H1 (cell line): ENCODE measurements around the gene LNX2. TPM values are rescaled to one million over a fixed set of nuclear protein-coding genes. Genes with fewer than 3 reads are reported as not detected.

Source experiments
- CTCF ChIA-PET: fragments of 300-600 bp; sonication (Branson Sonifier 250); formaldehyde crosslinking; loops from one replicate; lab custom pipeline; 2021; ENCODE audit not compliant: partially characterized antibody; lab: Charles Lee
- POLR2A ChIA-PET: fragments of 300-600 bp; sonication (Branson Sonifier 250); formaldehyde crosslinking; loops from one replicate; lab custom pipeline; 2021; ENCODE audit warnings: inconsistent platforms; ENCODE audit not compliant: partially characterized antibody; lab: Charles Lee
- DNase-seq, 2 experiments: peaks; one replicate each; pipeline versions ENCODE4 v3.0.0 to v3.0.0-alpha.2; 2010 to 2022; ENCODE audit warnings: low spot score in 2 of 2, low read depth in 1 of 2, mixed read lengths in 1 of 2
- FAIRE-seq: peaks from 2 replicates; lab custom pipeline; 2011; peaks lifted over from hg19 to GRCh38; lab: Jason Lieb, UNC
- H2AFZ ChIP-seq: 2 replicates; pipeline ENCODE4 v1.8.1; 2012; ENCODE audit warnings: low read length, inconsistent platforms
- H2AK5ac ChIP-seq: 2 replicates; pipeline ENCODE4 v1.6.1; 2013; ENCODE audit warnings: low read depth, low read length
- H2BK120ac ChIP-seq: replicated peaks from 2 replicates; pipeline ENCODE3; 2013; ENCODE audit warnings: low read depth, low read length, inconsistent platforms
- H2BK12ac ChIP-seq: 2 replicates; pipeline ENCODE4 v1.6.1; 2013; ENCODE audit warnings: low read depth, low read length
- H2BK15ac ChIP-seq: 2 replicates; pipeline ENCODE4 v1.6.1; 2013; ENCODE audit warnings: low read length
- H2BK20ac ChIP-seq: 2 replicates; pipeline ENCODE4 v1.6.1; 2013; ENCODE audit warnings: low read length
- H2BK5ac ChIP-seq: 2 replicates; pipeline ENCODE4 v1.6.1; 2013; ENCODE audit warnings: low read depth, low read length
- H3K14ac ChIP-seq: 2 replicates; pipeline ENCODE4 v1.6.1; 2013; ENCODE audit warnings: inconsistent platforms; ENCODE audit not compliant: insufficient read length
- H3K18ac ChIP-seq: 2 replicates; pipeline ENCODE4 v1.6.1; 2013; ENCODE audit warnings: low read length; ENCODE audit errors: extremely low read depth
- H3K23ac ChIP-seq: 2 replicates; pipeline ENCODE4 v1.6.1; 2013; ENCODE audit warnings: inconsistent platforms; ENCODE audit not compliant: insufficient read length
- H3K23me2 ChIP-seq: 2 replicates; pipeline ENCODE4 v1.6.1; 2013; ENCODE audit warnings: low read depth, low read length
- H3K27ac ChIP-seq: 2 replicates; pipeline ENCODE4 v1.6.1; 2011; ENCODE audit warnings: low read depth, low read length, inconsistent platforms
- H3K27me3 ChIP-seq, 4 experiments: replicated peaks in 1 of 4; 1 replicate in 1 of 4; 2 replicates in 3 of 4; pipeline versions ENCODE4 v1.6.1 to v1.8.1; 2011 to 2013; ENCODE audit warnings: low read length in 3 of 4, mild to moderate bottlenecking in 3 of 4, inconsistent platforms in 2 of 4, mixed read lengths in 2 of 4, moderate library complexity in 1 of 4; ENCODE audit not compliant: control insufficient read depth in 3 of 4, insufficient read depth in 3 of 4; ENCODE audit errors: extremely low read depth in 1 of 4
- H3K36me3 ChIP-seq, 4 experiments: 2 replicates each; pipeline versions ENCODE4 v1.6.1 to v1.8.1; 2011 to 2013; ENCODE audit warnings: mild to moderate bottlenecking in 4 of 4, low read length in 3 of 4, moderate library complexity in 2 of 4, control low read depth in 1 of 4, inconsistent platforms in 1 of 4; ENCODE audit not compliant: insufficient read depth in 4 of 4, control insufficient read depth in 2 of 4
- H3K4ac ChIP-seq: replicated peaks from 2 replicates; pipeline ENCODE3; 2013; ENCODE audit warnings: low read length, low read depth, mixed read lengths, inconsistent platforms; ENCODE audit not compliant: insufficient read length
- H3K4me1 ChIP-seq, 4 experiments: replicated peaks in 1 of 4; 1 replicate in 1 of 4; 2 replicates in 3 of 4; pipeline versions ENCODE4 v1.6.1 to v1.8.1; 2011 to 2013; ENCODE audit warnings: low read length in 3 of 4, inconsistent platforms in 2 of 4, mixed read lengths in 1 of 4; ENCODE audit not compliant: insufficient read depth in 4 of 4, control insufficient read depth in 3 of 4
- H3K4me2 ChIP-seq, 2 experiments: 2 replicates each; pipeline versions ENCODE4 v1.6.1 to v1.8.1; 2011 to 2013; ENCODE audit warnings: low read depth in 2 of 2, low read length in 2 of 2, control low read depth in 1 of 2, inconsistent platforms in 1 of 2, mild to moderate bottlenecking in 1 of 2; ENCODE audit not compliant: insufficient read depth in 1 of 2
- H3K4me3 ChIP-seq, 4 experiments: fragments of 200-600, 300-600 bp in 1 of 4; sonication (generic), shearing (Covaris generic), sonication (Bioruptor Twin) in 1 of 4; 2 replicates each; pipeline versions ENCODE4 v1.5.1 to v1.8.1; 2011 to 2016; ENCODE audit warnings: low read length in 4 of 4, low read depth in 3 of 4, control low read depth in 2 of 4, inconsistent platforms in 2 of 4, mild to moderate bottlenecking in 2 of 4, mixed read lengths in 1 of 4, moderate library complexity in 1 of 4; ENCODE audit not compliant: insufficient read depth in 2 of 4; ENCODE audit errors: extremely low read depth in 1 of 4
- H3K56ac ChIP-seq: replicated peaks from 2 replicates; pipeline ENCODE3; 2013; ENCODE audit warnings: low read depth, mild to moderate bottlenecking, mixed read lengths, low read length, inconsistent platforms; ENCODE audit not compliant: insufficient read length
- H3K79me1 ChIP-seq: 2 replicates; pipeline ENCODE4 v1.6.1; 2013; ENCODE audit warnings: low read depth, low read length, control low read depth
- H3K79me2 ChIP-seq, 2 experiments: 2 replicates each; pipeline versions ENCODE4 v1.6.1 to v1.8.1; 2012 to 2013; ENCODE audit warnings: low read length in 2 of 2, mild to moderate bottlenecking in 2 of 2, inconsistent platforms in 1 of 2; ENCODE audit not compliant: insufficient read depth in 2 of 2, control insufficient read depth in 1 of 2
- H3K9ac ChIP-seq, 4 experiments: replicated peaks in 1 of 4; 1 replicate in 1 of 4; 2 replicates in 3 of 4; pipeline versions ENCODE4 v1.6.1 to v1.8.1; 2011 to 2013; ENCODE audit warnings: low read depth in 3 of 4, low read length in 3 of 4, control low read depth in 2 of 4, mild to moderate bottlenecking in 2 of 4, moderate library complexity in 2 of 4, inconsistent platforms in 1 of 4; ENCODE audit errors: extremely low read depth in 1 of 4
- H3K9me3 ChIP-seq, 2 experiments: 2 replicates each; pipeline versions ENCODE4 v1.6.1 to v1.8.1; 2012 to 2013; ENCODE audit warnings: mild to moderate bottlenecking in 2 of 2, moderate library complexity in 2 of 2, control low read depth in 1 of 2, inconsistent platforms in 1 of 2, low read depth in 1 of 2, low read length in 1 of 2, mixed read lengths in 1 of 2; ENCODE audit not compliant: insufficient read depth in 2 of 2
- H4K20me1 ChIP-seq, 2 experiments: replicated peaks in 1 of 2; 2 replicates each; pipeline versions ENCODE3 to v1.8.1; 2011 to 2013; ENCODE audit warnings: inconsistent platforms in 2 of 2, low read length in 2 of 2, mild to moderate bottlenecking in 1 of 2; ENCODE audit not compliant: insufficient read depth in 2 of 2, control insufficient read depth in 1 of 2
- H4K5ac ChIP-seq: 2 replicates; pipeline ENCODE4 v1.6.1; 2013; ENCODE audit warnings: low read length, low read depth, mixed read lengths, inconsistent platforms; ENCODE audit not compliant: insufficient read length
- H4K8ac ChIP-seq: 2 replicates; pipeline ENCODE4 v1.8.0; 2013; ENCODE audit warnings: mild to moderate bottlenecking, moderate library complexity, low read length, inconsistent platforms; ENCODE audit not compliant: insufficient read depth; ENCODE audit errors: extremely low read depth
- H4K91ac ChIP-seq: replicated peaks from 2 replicates; pipeline ENCODE3; 2013; ENCODE audit warnings: low read length, mixed read lengths, inconsistent platforms; ENCODE audit not compliant: insufficient read length
- E2F6 ChIP-seq: IDR thresholded peaks from 2 replicates; pipeline ENCODE4 v1.6.1; 2012; ENCODE audit warnings: inconsistent platforms
- NANOG ChIP-seq: IDR thresholded peaks from 2 replicates; pipeline ENCODE4 v1.6.1; 2011; ENCODE audit warnings: low read length, low read depth, mild to moderate bottlenecking, inconsistent platforms; ENCODE audit not compliant: insufficient read depth, poor library complexity, severe bottlenecking
- POLR2AphosphoS5 ChIP-seq: IDR thresholded peaks from 2 replicates; pipeline ENCODE4 v1.6.1; 2011; ENCODE audit warnings: low read depth, low read length
- RBBP5 ChIP-seq: IDR thresholded peaks from 2 replicates; pipeline ENCODE4 v1.7.1; 2012; ENCODE audit warnings: low read depth, mild to moderate bottlenecking, inconsistent platforms, low read length, moderate library complexity, borderline replicate concordance
- RXRA ChIP-seq: IDR thresholded peaks from 2 replicates; pipeline ENCODE4 v1.6.1; 2011; ENCODE audit warnings: low read depth, mild to moderate bottlenecking, low read length, moderate library complexity; ENCODE audit not compliant: insufficient read depth
- SIN3A ChIP-seq, 2 experiments: IDR thresholded peaks in 1 of 2; conservative IDR thresholded peaks in 1 of 2; 2 replicates each; pipeline ENCODE4 v1.6.1; 2011 to 2012; ENCODE audit warnings: low read length in 2 of 2, improper control_type of control experiment in 1 of 2, low read depth in 1 of 2, mild to moderate bottlenecking in 1 of 2
- SUZ12 ChIP-seq: fragments of 200-600 bp; sonication (generic); IDR thresholded peaks from 2 replicates; pipeline ENCODE4 v1.6.1; 2012; ENCODE audit warnings: mild to moderate bottlenecking, inconsistent platforms, low read length, moderate library complexity, mixed read lengths
- WGBS, 2 experiments: shearing (Covaris generic) in 1 of 2; methylation state at CpG; one replicate each; pipeline versions ENCODE4 v1.1.6 to v1.1.7; 2013 to 2015; ENCODE audit warnings: low lambda C conversion rate in 2 of 2, mixed read lengths in 2 of 2, inconsistent platforms in 1 of 2, low coverage in 1 of 2, missing lambda C conversion rate in 1 of 2; ENCODE audit not compliant: insufficient replicate concordance in 2 of 2, insufficient coverage in 1 of 2, insufficient read length in 1 of 2; ENCODE audit errors: extremely low coverage in 1 of 2, missing lambda C conversion rate in 1 of 2; 5-methylcytosine and 5-hydroxymethylcytosine counted together
- polyA plus RNA-seq, 7 experiments: library from polyadenylated mRNA; depleted of rRNA in 3 of 7; stranded (reverse) in 5 of 7; unstranded in 2 of 7; fragments of >200 nt in 5 of 7; fragments of 200-250 nt in 2 of 7; gene quantifications; 1 replicate in 5 of 7; 2 replicates in 1 of 7; 4 replicates in 1 of 7; pipeline versions ENCODE4 v1.2.1 to v1.2.3, GENCODE V29; 2011 to 2013; ENCODE audit warnings: missing spikeins in 2 of 7, mixed read lengths in 2 of 7
- total RNA-seq: library from RNA; stranded (reverse); fragmentation: NEBNext Ultra II Directional; extraction: Animal tissue kit (Norgen Biotek cat#: 25700); gene quantifications from 2 replicates; pipeline ENCODE4 v1.2.1, GENCODE V29; 2021

Gene LNX2
- total and polyA plus RNA-seq, 2 of the 8 experiments (the other 6 are each of a cell fraction or from before 2014, with no cell fraction given), result 6.4 to 13.9 TPM

DNA sequence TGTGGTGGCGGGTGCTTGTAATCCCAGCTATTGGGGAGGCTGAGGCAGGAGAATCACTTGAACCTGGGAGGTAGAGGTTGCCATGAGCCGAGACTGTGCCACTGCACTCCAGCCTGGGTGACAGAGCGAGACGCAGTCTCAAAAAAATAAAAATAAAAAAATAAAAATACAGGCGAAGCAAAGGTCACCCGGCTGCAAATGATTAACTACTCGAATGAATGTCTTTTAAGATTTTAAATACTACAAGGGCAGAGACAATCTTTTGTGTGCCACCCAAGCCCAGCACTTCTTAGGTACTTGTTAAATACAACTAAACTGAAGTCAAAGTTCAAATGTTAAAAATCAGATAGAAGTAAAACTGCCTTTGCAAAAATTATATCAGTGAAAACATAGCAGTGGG is 6.7 kb downstream of the LNX2 start:
- Histone ChIP-seq H3K4me1 (peaks cover 0 to 6% (median under 1%) of the 10 kb centered on the region in 4 experiments; a peak in 3 of 7 replicates), H2BK12ac (no peak overlapping the region), H3K9me3 (no peaks in the 10 kb centered on the region), H4K5ac (no peak overlapping the region), H3K56ac (no peak overlapping the region), H4K8ac (no peak overlapping the region), H3K4ac (no peak overlapping the region), H3K27me3 (no peaks in the 10 kb centered on the region), H3K4me2 (peak overlapping the region in 1 of 2 experiments; percentile 21; a peak in 1 of 4 replicates), H3K4me3 (no peak overlapping the region), H2BK15ac (no peak overlapping the region), H3K23ac (no peak overlapping the region), H2BK120ac (no peak overlapping the region), H3K23me2 (no peaks in the 10 kb centered on the region), H4K20me1 (peaks cover 8 to 22% of the 10 kb centered on the region in 2 experiments), H3K14ac (no peak overlapping the region), H2BK5ac (no peak overlapping the region), H3K18ac (no peak overlapping the region), H4K91ac (no peak overlapping the region), H3K79me1 (peaks cover 7% of the 10 kb centered on the region; the same call in 1 of the 2 replicates), H3K79me2 (peaks cover 13 to 95% of the 10 kb centered on the region in 2 experiments), H3K9ac (no peak overlapping the region), H3K36me3 (no peaks in the 10 kb centered on the region), H2AFZ (no peak overlapping the region), H2AK5ac (no peak overlapping the region), H2BK20ac (no peak overlapping the region), H3K27ac (no peak overlapping the region)
- CTCF ChIA-PET, result interaction anchor here (0.6 to 1.9 kb wide), 3 partner anchors 8 to 591 kb away, joined by 3 to 4 read pairs (median 3); no protein-coding TSS in a partner anchor
- DNase-seq (no peak), FAIRE-seq (no peak)
- POLR2A ChIA-PET, result interaction anchor here (1.8 kb wide), 1 partner anchor 9 kb away, joined by 5 read pairs; the partner anchor contains the start of gene POLR1D
- TF ChIP-seq RBBP5 (no peak), E2F6 (no peak), NANOG (no peak), RXRA (no peak), SIN3A (conservative IDR thresholded peaks at IDR 0.05 in 1 of 2, IDR thresholded peaks at IDR 0.05 in 1 of 2; ENCODE audit: low read depth in 1 of 2, low read length in 2 of 2) (no peak), SUZ12 (no peak), POLR2AphosphoS5 (no peak)
- WGBS, 2 experiments, result 89% methylated on average over 7 of the region's 7 CpGs; no CpG with 5 or more reads in 1 of the 2 experiments
